BLaER1 (cell line): ENCODE measurements around the gene KAT6B.
"Not testable (repeated sequence)": the region's sequence is repeated elsewhere in the genome, so short reads cannot be mapped to it uniquely, and the experiment has no call there.

Source experiments
- H3K27ac ChIP-seq: shearing (Covaris generic); formaldehyde crosslinking; 2 replicates; pipeline ENCODE4 v1.8.1; 2022
- H3K27me3 ChIP-seq: shearing (Covaris generic); formaldehyde crosslinking; 2 replicates; pipeline ENCODE4 v1.8.1; 2022
- H3K36me3 ChIP-seq: shearing (Covaris generic); formaldehyde crosslinking; 2 replicates; pipeline ENCODE4 v1.8.1; 2022
- H3K4me1 ChIP-seq: shearing (Covaris generic); formaldehyde crosslinking; 2 replicates; pipeline ENCODE4 v1.8.1; 2022
- H3K4me2 ChIP-seq: shearing (Covaris generic); formaldehyde crosslinking; 2 replicates; pipeline ENCODE4 v1.8.1; 2022
- H3K4me3 ChIP-seq: shearing (Covaris generic); formaldehyde crosslinking; 2 replicates; pipeline ENCODE4 v1.8.1; 2022
- H3K9ac ChIP-seq: shearing (Covaris generic); formaldehyde crosslinking; 2 replicates; pipeline ENCODE4 v1.8.1; 2022
- H3K9me3 ChIP-seq: shearing (Covaris generic); formaldehyde crosslinking; 2 replicates; pipeline ENCODE4 v1.8.1; 2022
- H4K20me1 ChIP-seq: shearing (Covaris generic); formaldehyde crosslinking; 2 replicates; pipeline ENCODE4 v1.8.1; 2022
- Cebpa-rat ChIP-seq: shearing (Covaris generic); IDR thresholded peaks from 2 replicates; pipeline ENCODE4 v1.8.1; 2022

KAT6B gene

DNA sequence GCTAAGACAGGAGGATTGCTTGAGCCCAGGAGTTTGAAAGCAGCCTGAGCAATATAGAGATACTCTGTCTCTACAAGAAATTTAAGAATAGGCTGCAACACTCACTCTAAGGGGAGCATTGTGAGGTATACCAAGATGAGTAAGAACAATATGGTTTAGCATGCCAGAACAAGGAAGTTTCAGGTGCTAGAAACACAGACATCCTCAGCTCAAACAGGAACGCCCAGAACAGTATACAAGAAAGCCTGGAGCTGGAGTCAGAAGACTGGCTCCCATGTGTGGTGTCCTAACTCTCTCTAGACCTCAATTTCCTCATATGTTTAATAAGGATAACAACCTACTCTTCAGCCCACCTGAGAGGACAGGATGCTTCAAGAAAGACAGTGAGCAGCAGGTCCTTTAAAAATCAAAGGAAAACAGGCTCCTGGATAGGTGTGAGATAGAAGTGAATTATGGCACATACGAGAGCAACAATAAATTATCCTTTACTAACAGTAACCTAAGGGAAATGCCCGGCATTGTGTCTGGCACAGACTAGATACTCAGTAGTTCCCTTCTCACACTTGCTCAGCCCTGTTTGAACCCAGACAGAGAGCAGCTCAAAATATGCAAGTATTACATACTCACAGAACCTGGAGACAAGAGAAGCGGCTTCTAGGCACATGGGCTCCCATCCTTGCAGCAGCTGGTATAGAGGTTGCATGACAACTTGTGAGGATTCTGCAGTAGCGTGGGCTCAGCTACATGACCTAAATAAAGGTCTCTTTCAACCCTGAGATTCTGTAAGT lies 45.4 kb downstream of the KAT6B start:
- Histone ChIP-seq H3K27ac (no peak overlapping the region), H3K4me3 (no peak overlapping the region), H3K4me2 (no peak overlapping the region), H4K20me1 (peaks cover 92% of the 10 kb centered on the region), H3K9me3 (no peaks in the 10 kb centered on the region), H3K27me3 (no peaks in the 10 kb centered on the region), H3K36me3 (peaks cover 23% of the 10 kb centered on the region), H3K4me1 (peaks cover 33% of the 10 kb centered on the region), H3K9ac (no peak overlapping the region)
- TF ChIP-seq Cebpa-rat, result no peak

DNA sequence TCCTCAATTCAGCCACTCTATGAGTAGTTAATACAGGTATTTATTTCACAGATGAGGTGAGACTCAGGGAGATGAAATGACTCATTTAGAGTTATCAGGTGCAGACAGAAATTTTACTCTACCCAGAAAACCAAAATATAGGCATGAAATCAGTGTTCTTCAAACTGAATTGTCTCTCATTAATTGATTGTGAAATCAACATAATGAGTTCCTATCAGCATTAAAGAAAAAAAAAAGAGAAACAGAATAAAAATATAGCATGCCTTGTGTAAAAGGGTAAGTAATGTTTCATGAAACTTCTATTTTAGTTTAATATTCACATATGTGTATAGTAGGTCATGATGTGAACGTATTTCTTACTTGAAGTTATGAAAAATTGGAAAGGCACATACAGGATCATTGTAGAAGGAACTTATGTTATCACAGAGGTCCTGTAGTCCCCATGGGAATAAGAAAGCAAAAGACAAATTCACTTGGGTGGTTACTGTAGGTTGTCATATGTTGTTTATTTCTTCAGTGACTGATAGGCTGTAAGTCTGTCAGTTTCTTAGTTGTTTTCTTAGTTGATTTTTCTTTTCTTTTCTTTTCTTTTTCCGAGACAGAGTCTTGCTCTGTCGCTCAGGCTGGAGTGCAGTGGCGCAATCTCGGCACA lies 47.5 kb downstream of the KAT6B start:
- Histone ChIP-seq H3K4me3 (no peak overlapping the region), H3K9ac (no peak overlapping the region), H3K9me3 (no peaks in the 10 kb centered on the region), H3K27ac (no peak overlapping the region), H3K27me3 (no peaks in the 10 kb centered on the region), H3K4me1 (peaks cover 54% of the 10 kb centered on the region), H3K4me2 (peak overlapping the region; percentile 56), H4K20me1 (peaks cover 74% of the 10 kb centered on the region), H3K36me3 (peaks cover 23% of the 10 kb centered on the region)
- TF ChIP-seq Cebpa-rat, result no peak

DNA sequence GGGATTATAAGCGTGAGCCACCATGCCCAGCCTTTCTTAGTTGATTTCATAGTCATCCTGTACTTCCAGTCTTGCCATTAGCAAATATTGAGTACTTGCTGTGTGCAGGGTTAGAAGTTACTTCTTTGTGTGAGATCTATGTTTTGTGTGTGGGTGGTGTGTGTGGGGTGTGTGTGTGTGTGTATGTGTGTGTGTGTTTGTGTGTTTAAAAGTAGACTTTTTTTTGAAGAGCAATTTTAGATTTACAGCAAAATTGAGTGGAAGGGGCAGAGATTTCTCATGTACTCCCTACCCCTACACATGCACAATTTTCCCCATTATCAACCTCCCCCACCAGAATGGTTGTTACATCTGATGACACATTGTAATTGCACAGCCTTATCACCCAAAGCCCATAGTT lies 48.2 kb downstream of the KAT6B start:
- Histone ChIP-seq H3K9me3 (no peaks in the 10 kb centered on the region), H3K4me2 (peak overlapping the region; percentile 56), H3K27ac (no peak overlapping the region), H3K9ac (no peak overlapping the region), H3K4me1 (peaks cover 61% of the 10 kb centered on the region), H3K36me3 (peaks cover 18% of the 10 kb centered on the region), H3K27me3 (no peaks in the 10 kb centered on the region), H3K4me3 (no peak overlapping the region), H4K20me1 (peaks cover 74% of the 10 kb centered on the region)
- no peak for TF ChIP-seq Cebpa-rat

DNA sequence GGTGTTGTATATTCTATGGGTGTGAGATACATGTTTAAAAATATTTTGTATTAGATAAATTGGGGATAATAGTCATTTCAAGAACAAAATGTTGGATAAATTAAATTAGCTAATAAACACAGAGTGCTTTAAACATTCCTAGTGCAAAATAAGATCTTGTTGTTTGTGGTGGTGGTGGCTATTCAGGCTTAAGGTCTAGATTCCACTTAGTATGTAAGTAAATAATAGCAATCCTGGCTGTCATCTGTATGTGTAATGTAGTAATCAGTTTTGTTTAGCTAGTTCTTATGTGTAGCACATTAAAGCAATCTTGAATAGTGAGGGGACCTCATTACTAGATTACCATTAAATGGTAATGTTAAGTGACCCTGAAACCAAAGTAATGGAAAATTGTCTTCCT lies 48.7 kb downstream of the KAT6B start:
- Histone ChIP-seq H3K36me3 (peaks cover 14% of the 10 kb centered on the region), H3K9me3 (no peaks in the 10 kb centered on the region), H3K4me2 (peak overlapping the region; percentile 56), H3K4me1 (peaks cover 61% of the 10 kb centered on the region), H3K9ac (no peak overlapping the region), H3K27ac (no peak overlapping the region), H4K20me1 (peaks cover 71% of the 10 kb centered on the region), H3K4me3 (no peak overlapping the region), H3K27me3 (no peaks in the 10 kb centered on the region)
- TF ChIP-seq Cebpa-rat, result no peak

DNA sequence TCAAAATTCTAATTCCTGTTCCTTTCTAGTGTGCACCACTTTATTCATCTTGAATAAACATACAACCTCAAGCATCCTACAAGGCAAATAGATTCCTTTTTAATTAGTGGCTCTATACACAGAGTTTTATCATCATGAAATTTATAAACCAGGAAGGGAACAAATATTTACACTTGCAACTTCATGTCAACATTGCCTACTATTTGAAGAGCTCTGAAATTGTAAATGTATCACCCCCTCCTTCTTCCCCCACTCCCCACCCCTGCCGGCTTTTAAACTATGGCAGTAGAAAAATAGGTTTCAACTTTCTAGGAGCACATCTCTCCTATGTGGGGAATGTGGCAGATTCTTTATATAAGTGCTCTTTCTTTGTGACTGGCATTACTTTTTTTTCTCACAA lies 49.6 kb downstream of the KAT6B start:
- no peak for TF ChIP-seq Cebpa-rat
- Histone ChIP-seq H4K20me1 (peaks cover 67% of the 10 kb centered on the region), H3K27ac (no peak overlapping the region), H3K4me1 (peaks cover 61% of the 10 kb centered on the region), H3K9me3 (no peaks in the 10 kb centered on the region), H3K36me3 (peaks cover 10% of the 10 kb centered on the region; the same call in 1 of the 2 replicates), H3K4me2 (peak overlapping the region; percentile 48), H3K9ac (no peak overlapping the region), H3K4me3 (no peak overlapping the region), H3K27me3 (no peaks in the 10 kb centered on the region)

DNA sequence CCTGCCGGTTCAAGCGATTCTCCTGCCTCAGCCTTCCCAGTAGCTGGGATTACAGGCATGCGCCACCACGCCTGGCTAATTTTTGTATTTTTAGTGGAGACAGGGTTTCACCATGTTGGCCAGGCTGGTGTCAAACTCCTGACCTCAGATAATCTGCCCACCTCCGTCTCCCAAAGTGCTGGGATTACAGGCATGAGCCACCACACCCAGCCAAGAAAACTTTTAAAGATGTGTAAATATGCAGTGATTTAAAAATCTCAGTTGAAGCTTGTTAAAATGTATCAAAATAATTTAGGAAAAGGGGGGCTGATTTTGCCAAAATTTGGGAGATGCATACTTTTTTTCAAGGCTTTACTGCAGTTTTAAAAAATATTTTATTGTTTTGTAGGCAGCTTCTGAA lies 50.7 kb downstream of the KAT6B start:
- peaks cover 17% of the 10 kb centered on the region for H3K36me3 ChIP-seq
- H3K9ac ChIP-seq, H3K4me3 ChIP-seq, H3K9me3 ChIP-seq, H3K4me2 ChIP-seq, H3K27ac ChIP-seq, H3K27me3 ChIP-seq: not testable (repeated sequence)
- H4K20me1 ChIP-seq, result peaks cover 67% of the 10 kb centered on the region
- peaks cover 61% of the 10 kb centered on the region for H3K4me1 ChIP-seq

DNA sequence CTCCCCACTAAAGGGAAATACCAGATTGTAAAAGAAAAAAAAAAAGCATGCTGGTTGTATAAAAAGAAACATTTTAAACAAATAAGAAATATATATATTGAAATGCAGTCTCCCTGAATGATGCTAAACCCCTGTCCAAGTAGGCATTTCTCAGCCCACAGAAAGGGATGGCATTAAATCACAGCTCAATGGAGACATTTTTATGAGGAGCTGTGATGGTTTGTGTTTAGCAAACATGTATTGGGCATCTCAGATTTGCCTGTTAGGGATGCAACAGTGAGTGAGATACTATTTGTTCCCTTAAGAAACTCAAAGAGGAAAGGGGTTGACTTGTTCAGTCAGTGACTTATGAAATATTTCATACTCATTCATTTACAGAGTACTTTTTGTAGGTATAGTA lies 51.5 kb downstream of the KAT6B start:
- Histone ChIP-seq H3K4me3 (no peak overlapping the region), H3K36me3 (peaks cover 13% of the 10 kb centered on the region; the same call in 1 of the 2 replicates), H3K9ac (no peak overlapping the region), H3K9me3 (no peaks in the 10 kb centered on the region), H3K27me3 (no peaks in the 10 kb centered on the region), H4K20me1 (peaks cover 67% of the 10 kb centered on the region), H3K4me1 (peaks cover 61% of the 10 kb centered on the region), H3K27ac (no peak overlapping the region), H3K4me2 (peak overlapping the region; percentile 76)
- TF ChIP-seq Cebpa-rat, result no peak

DNA sequence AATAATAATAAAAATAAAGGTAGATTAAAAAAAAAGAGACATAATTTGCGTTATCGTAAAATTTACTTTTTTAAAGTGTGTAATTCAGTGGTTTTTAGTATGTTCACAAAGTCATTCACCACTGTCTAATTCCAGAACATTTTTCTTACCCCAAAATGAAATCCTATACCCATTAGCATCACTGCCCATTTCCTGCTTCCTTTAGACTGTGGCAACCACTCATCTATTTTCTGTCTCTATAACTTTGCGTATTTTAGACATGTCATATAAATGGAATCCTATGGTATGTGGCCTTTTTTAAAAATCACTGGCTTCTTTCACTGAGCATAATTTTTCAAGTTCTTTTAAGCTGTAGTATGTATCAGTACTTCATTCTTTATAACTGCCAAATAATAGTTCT lies 53.6 kb downstream of the KAT6B start:
- H3K27me3 ChIP-seq, result no peaks in the 10 kb centered on the region
- no peak overlapping the region for H3K9ac ChIP-seq
- peaks cover 41% of the 10 kb centered on the region for H3K4me1 ChIP-seq
- no peak overlapping the region for H3K27ac ChIP-seq
- H3K9me3 ChIP-seq, result no peaks in the 10 kb centered on the region
- no peak overlapping the region for H3K4me2 ChIP-seq
- H3K36me3 ChIP-seq, result peaks cover 13% of the 10 kb centered on the region; the same call in 1 of the 2 replicates
- H3K4me3 ChIP-seq, result no peak overlapping the region
- TF ChIP-seq Cebpa-rat, result no peak
- peaks cover 66% of the 10 kb centered on the region for H4K20me1 ChIP-seq

DNA sequence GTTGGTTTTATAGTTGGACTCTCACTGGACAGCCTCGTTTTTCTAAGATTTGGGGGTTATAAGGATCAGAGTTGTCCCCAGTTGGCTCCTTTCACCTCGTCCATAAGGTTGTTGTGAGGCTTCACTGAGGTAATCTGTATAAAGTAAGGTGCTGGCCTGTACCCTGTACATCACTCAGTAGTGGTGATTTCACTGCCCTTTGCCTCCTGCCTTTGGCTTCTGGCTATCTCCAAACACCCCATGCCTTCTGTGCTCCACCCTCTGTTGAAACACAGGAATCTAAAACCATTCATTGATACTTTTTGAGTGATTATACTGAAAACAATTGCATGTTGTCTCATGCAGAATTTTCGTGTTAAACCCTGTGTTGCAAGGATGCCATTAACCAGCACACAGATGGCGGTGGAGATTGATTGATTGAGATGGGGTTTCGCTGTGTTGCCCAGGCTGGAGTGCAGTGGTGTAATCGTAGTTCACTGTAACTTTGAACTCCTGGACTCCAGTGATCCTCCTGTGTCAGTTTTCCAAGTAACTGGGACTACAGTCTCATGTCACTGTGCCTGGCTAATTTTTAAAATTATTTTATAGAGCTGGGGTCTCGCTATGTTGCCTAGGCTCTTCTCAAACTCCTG lies 55.0 kb downstream of the KAT6B start:
- Histone ChIP-seq H3K27me3 (no peaks in the 10 kb centered on the region), H3K36me3 (peaks cover 19% of the 10 kb centered on the region), H3K9ac (no peak overlapping the region), H3K9me3 (no peaks in the 10 kb centered on the region), H3K27ac (no peak overlapping the region), H3K4me2 (no peak overlapping the region), H3K4me3 (no peak overlapping the region), H4K20me1 (peaks cover 64% of the 10 kb centered on the region), H3K4me1 (peaks cover 32% of the 10 kb centered on the region)
- TF ChIP-seq Cebpa-rat, result no peak

DNA sequence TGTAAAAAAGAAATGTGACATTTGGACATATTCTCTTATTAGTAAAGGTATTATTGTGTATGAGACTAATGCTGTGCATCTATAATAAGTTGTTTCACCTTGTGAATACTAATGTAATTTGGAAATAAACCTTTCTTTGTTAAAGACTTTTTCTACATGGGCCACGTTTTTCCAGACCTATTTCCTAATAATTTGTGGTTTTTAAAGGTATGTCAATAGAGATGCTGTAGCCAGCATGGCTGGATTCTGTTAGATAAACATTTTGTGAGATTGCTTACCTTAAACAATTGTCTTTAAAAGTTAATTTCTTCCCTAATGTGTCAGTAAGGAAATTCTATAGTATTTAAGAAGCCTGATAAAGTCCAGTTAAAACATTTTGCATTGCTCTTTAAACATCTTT lies 56.0 kb downstream of the KAT6B start:
- H3K4me1 ChIP-seq, result peaks cover 22% of the 10 kb centered on the region
- H3K9me3 ChIP-seq, result no peaks in the 10 kb centered on the region
- H3K27me3 ChIP-seq, result no peaks in the 10 kb centered on the region
- H3K36me3 ChIP-seq, result peaks cover 27% of the 10 kb centered on the region
- no peak overlapping the region for H3K9ac ChIP-seq
- H3K27ac ChIP-seq, result no peak overlapping the region
- H3K4me2 ChIP-seq, result no peak overlapping the region
- peaks cover 72% of the 10 kb centered on the region for H4K20me1 ChIP-seq
- no peak for TF ChIP-seq Cebpa-rat
- no peak overlapping the region for H3K4me3 ChIP-seq
